Kidney (tissue), 14 donors: ENCODE data around the gene QSOX2. TPM values are rescaled to one million over a fixed set of nuclear protein-coding genes. Genes with fewer than 3 reads are reported as not detected.

Experiments
- DNase-seq, 5 donors: peaks; one replicate each; pipeline ENCODE4 v3.0.0-alpha.2; 2013 to 2020
- FAIRE-seq: peaks from 2 replicates; lab custom pipeline; 2012; peaks lifted over from hg19 to GRCh38; lab: Jason Lieb, UNC
- H3K27ac ChIP-seq, 2 donors: one replicate each; pipeline ENCODE4 v1.7.0; 2013; ENCODE audit warnings: low read depth in 2 of 2, low read length in 2 of 2, inconsistent platforms in 1 of 2
- H3K27me3 ChIP-seq: one replicate; pipeline ENCODE4 v1.7.1; 2013; ENCODE audit warnings: low read length, inconsistent platforms; ENCODE audit not compliant: control insufficient read depth, insufficient read depth
- H3K36me3 ChIP-seq, 3 donors: one replicate each; pipeline versions ENCODE4 v1.7.0 to v1.7.1; 2013; ENCODE audit warnings: low read length in 3 of 3, control low read depth in 1 of 3, inconsistent platforms in 1 of 3; ENCODE audit not compliant: insufficient read depth in 3 of 3, control insufficient read depth in 2 of 3
- H3K4me1 ChIP-seq, 3 donors: one replicate each; pipeline versions ENCODE4 v1.7.0 to v1.7.1; 2013; ENCODE audit warnings: low read length in 3 of 3, inconsistent platforms in 1 of 3, low read depth in 1 of 3; ENCODE audit not compliant: control insufficient read depth in 2 of 3, insufficient read depth in 2 of 3
- H3K4me3 ChIP-seq, 3 donors: one replicate each; pipeline versions ENCODE4 v1.7.0 to v1.8.1; 2013; ENCODE audit warnings: low read length in 3 of 3, control low read depth in 1 of 3, inconsistent platforms in 1 of 3
- H3K9ac ChIP-seq, 3 donors: one replicate each; pipeline versions ENCODE4 v1.7.0 to v1.7.1; 2013; ENCODE audit warnings: low read length in 3 of 3, control low read depth in 1 of 3, inconsistent platforms in 1 of 3
- H3K9me3 ChIP-seq, 3 donors: one replicate each; pipeline versions ENCODE4 v1.7.0 to v1.7.1; 2013; ENCODE audit warnings: low read length in 3 of 3, control low read depth in 1 of 3, inconsistent platforms in 1 of 3; ENCODE audit not compliant: control insufficient read depth in 2 of 3, insufficient read depth in 1 of 3
- intact Hi-C: fragments of 100-400 bp; cut with DNase I; formaldehyde crosslinking; loops from one replicate; pipeline ENCODE4 v1.11.1; 2022
- polyA plus RNA-seq: library from polyadenylated mRNA; stranded (reverse); fragments of 350-450 nt; fragmentation: Illumina TruSeq; extraction: RNeasy Lipid Tissue Mini Kit (QIAGEN cat#74804); gene quantifications from one replicate; pipeline ENCODE4 v1.2.3, GENCODE V29; 2014; ENCODE audit warnings: low read depth, low replicate concordance; ENCODE audit not compliant: insufficient read depth
- total RNA-seq: library from RNA; stranded (reverse); fragmentation: NEBNext Ultra II Directional; extraction: Animal tissue kit (Norgen Biotek cat#: 25700); gene quantifications from one replicate; pipeline ENCODE4 v1.2.1, GENCODE V29; 2021
- TF ChIP-seq, protein P1 (sequence below): IDR thresholded peaks from 3 replicates; pipeline ENCODE4 v1.5.1; 2012; ENCODE audit warnings: mild to moderate bottlenecking, moderate library complexity, borderline replicate concordance; ENCODE audit not compliant: insufficient read depth; ENCODE audit errors: extremely low read depth
- donor health status: control.
- donor health status: control.
- donor health status: control.
- donor health status: control.
- donor health status: control.
- donor health status: DM: yes; HTN: yes; CAD: no.
- donor health status: Normal renal cell carcinoma (clear cell type).

The QSOX2 gene
- total and polyA plus RNA-seq, 2 donors from 2014 or later: 4.0 to 10.1 TPM

GRCh38 chr9:136209786-136210185, 35.8 kb downstream of the QSOX2 start:
- intact Hi-C loops: no loop called here
- DNase-seq: no peak
- Histone ChIP-seq H3K9ac (no peak overlapping the region), H3K27ac (no peak overlapping the region), H3K27me3 (no peaks in the 10 kb centered on the region), H3K4me3 (no peak overlapping the region), H3K4me1 (no peaks in the 10 kb centered on the region), H3K9me3 (no peaks in the 10 kb centered on the region), H3K36me3 (peaks cover 0 to 8% (median 3%) of the 10 kb centered on the region in 3 donors)
- no peak for FAIRE-seq
- TF ChIP-seq, protein P1, sequence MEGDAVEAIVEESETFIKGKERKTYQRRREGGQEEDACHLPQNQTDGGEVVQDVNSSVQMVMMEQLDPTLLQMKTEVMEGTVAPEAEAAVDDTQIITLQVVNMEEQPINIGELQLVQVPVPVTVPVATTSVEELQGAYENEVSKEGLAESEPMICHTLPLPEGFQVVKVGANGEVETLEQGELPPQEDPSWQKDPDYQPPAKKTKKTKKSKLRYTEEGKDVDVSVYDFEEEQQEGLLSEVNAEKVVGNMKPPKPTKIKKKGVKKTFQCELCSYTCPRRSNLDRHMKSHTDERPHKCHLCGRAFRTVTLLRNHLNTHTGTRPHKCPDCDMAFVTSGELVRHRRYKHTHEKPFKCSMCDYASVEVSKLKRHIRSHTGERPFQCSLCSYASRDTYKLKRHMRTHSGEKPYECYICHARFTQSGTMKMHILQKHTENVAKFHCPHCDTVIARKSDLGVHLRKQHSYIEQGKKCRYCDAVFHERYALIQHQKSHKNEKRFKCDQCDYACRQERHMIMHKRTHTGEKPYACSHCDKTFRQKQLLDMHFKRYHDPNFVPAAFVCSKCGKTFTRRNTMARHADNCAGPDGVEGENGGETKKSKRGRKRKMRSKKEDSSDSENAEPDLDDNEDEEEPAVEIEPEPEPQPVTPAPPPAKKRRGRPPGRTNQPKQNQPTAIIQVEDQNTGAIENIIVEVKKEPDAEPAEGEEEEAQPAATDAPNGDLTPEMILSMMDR: no peak

DNA sequence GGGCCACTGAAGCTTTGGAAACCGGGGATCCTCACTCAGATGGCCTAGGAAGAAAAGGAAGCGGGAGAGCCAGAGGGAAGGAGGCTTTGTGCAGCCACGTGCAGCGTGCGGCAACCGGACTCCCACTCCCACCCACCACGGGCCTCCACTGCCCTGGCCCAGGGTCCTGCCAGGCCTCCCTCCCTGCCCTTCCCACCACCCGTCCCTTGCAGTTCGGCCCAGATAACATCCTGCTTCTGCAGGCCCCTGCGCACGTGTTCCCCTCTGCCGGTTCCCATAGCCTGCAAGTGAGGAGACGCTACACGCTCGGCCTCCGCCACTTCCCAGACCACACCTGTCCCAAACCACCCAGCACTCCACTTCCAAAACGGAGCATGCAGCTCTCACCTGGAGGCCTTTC, 36.4 kb downstream of the QSOX2 start:
- H3K4me1 ChIP-seq: no peaks in the 10 kb centered on the region
- TF ChIP-seq, protein P1: no peak
- DNase-seq: no peak
- H3K9me3 ChIP-seq: no peaks in the 10 kb centered on the region
- no peak overlapping the region for H3K4me3 ChIP-seq
- no peak overlapping the region for H3K9ac ChIP-seq
- no peaks in the 10 kb centered on the region for H3K27me3 ChIP-seq
- H3K36me3 ChIP-seq: peaks cover 0 to 2% (median 0%) of the 10 kb centered on the region in 3 donors
- intact Hi-C loops: no loop called here
- no peak for FAIRE-seq
- H3K27ac ChIP-seq: no peak overlapping the region

- no peak for DNase-seq
- H3K27me3 ChIP-seq: peaks cover 5% of the 10 kb centered on the region
- intact Hi-C loops: no loop called here
- H3K4me1 ChIP-seq: no peaks in the 10 kb centered on the region
- no peak overlapping the region for H3K9ac ChIP-seq
- TF ChIP-seq, protein P1: no peak
- H3K36me3 ChIP-seq: no peaks in the 10 kb centered on the region
- H3K4me3 ChIP-seq: no peak overlapping the region
- no peaks in the 10 kb centered on the region for H3K9me3 ChIP-seq
- no peak for FAIRE-seq
- H3K27ac ChIP-seq: no peak overlapping the region
Measured at GRCh38 chr9:136208675-136209074, 36.9 kb downstream of the QSOX2 start.

GRCh38 chr9:136207616-136208015, 38.0 kb downstream of the QSOX2 start:
- no peaks in the 10 kb centered on the region for H3K36me3 ChIP-seq
- peaks cover 9% of the 10 kb centered on the region for H3K27me3 ChIP-seq
- FAIRE-seq: no peak
- intact Hi-C loops: no loop called here
- H3K9ac ChIP-seq: no peak overlapping the region
- no peak for DNase-seq
- H3K9me3 ChIP-seq: no peaks in the 10 kb centered on the region
- H3K27ac ChIP-seq: no peak overlapping the region
- H3K4me1 ChIP-seq: no peaks in the 10 kb centered on the region
- no peak overlapping the region for H3K4me3 ChIP-seq
- TF ChIP-seq, protein P1: no peak
